ENCODE measurements around the gene TRNT1.

The TRNT1 gene

GRCh38 chr3:3086239-3086638, 40.5 kb upstream of the TRNT1 start:
- no peak for TF ChIP-seq CTCF (IDR thresholded peaks at IDR 0.05; ENCODE audit: low read depth, low read length)
- no peak overlapping the region for H3K4me3 ChIP-seq (ENCODE audit: low read depth, low read length)

- TF ChIP-seq CTCF (IDR thresholded peaks at IDR 0.05; ENCODE audit: low read depth, low read length) = no peak
- no peak overlapping the region for H3K4me3 ChIP-seq (ENCODE audit: low read depth, low read length)
These were observed 39.5 kb upstream of the TRNT1 start for GRCh38 chr3:3087279-3087678.

GRCh38 chr3:3087716-3088465, 38.8 kb upstream of the TRNT1 start:
- TF ChIP-seq CTCF (IDR thresholded peaks at IDR 0.05; ENCODE audit: low read depth, low read length) = no peak
- H3K4me3 ChIP-seq (ENCODE audit: low read depth, low read length) = no peak overlapping the region

- no peak overlapping the region for H3K4me3 ChIP-seq (ENCODE audit: low read depth, low read length)
- no peak for TF ChIP-seq CTCF (IDR thresholded peaks at IDR 0.05; ENCODE audit: low read depth, low read length)
These were observed 37.7 kb upstream of the TRNT1 start for GRCh38 chr3:3089017-3089416.

GRCh38 chr3:3097958-3098357, 28.8 kb upstream of the TRNT1 start:
- H3K4me3 ChIP-seq (ENCODE audit: low read depth, low read length) = no peak overlapping the region
- no peak for TF ChIP-seq CTCF (IDR thresholded peaks at IDR 0.05; ENCODE audit: low read depth, low read length)

- no peak overlapping the region for H3K4me3 ChIP-seq (ENCODE audit: low read depth, low read length)
- no peak for TF ChIP-seq CTCF (IDR thresholded peaks at IDR 0.05; ENCODE audit: low read depth, low read length)
These were observed 24.9 kb upstream of the TRNT1 start for GRCh38 chr3:3101660-3102458.

GRCh38 chr3:3102751-3103150, 24.0 kb upstream of the TRNT1 start:
- TF ChIP-seq CTCF (IDR thresholded peaks at IDR 0.05; ENCODE audit: low read depth, low read length) = no peak
- H3K4me3 ChIP-seq (ENCODE audit: low read depth, low read length) = no peak overlapping the region
